H9 (cell line): ENCODE measurements around the gene FRY. TPM values are rescaled to one million over a fixed set of nuclear protein-coding genes. Genes with fewer than 3 reads are reported as not detected.

Experiments used
- DNase-seq: peaks from one replicate; pipeline ENCODE4 v3.0.0-alpha.2; 2017
- H2AFZ ChIP-seq: one replicate; pipeline ENCODE4 v1.6.1; 2013; ENCODE audit warnings: mild to moderate bottlenecking, low read length, control low read depth, moderate library complexity
- H2AK5ac ChIP-seq: 2 replicates; pipeline ENCODE4 v1.6.1; 2013; ENCODE audit warnings: low read length, control low read depth, mixed read lengths; ENCODE audit not compliant: insufficient read length
- H2BK120ac ChIP-seq: one replicate; pipeline ENCODE4 v1.6.1; 2013; ENCODE audit warnings: low read depth, mild to moderate bottlenecking, low read length, control low read depth, inconsistent platforms; ENCODE audit not compliant: poor library complexity, severe bottlenecking
- H2BK12ac ChIP-seq: 2 replicates; pipeline ENCODE4 v1.6.1; 2013; ENCODE audit warnings: low read length, control low read depth, mixed read lengths, low read depth; ENCODE audit not compliant: insufficient read length
- H2BK15ac ChIP-seq: 2 replicates; pipeline ENCODE4 v1.6.1; 2013; ENCODE audit warnings: low read depth, low read length, control low read depth
- H2BK20ac ChIP-seq: one replicate; pipeline ENCODE4 v1.6.1; 2013; ENCODE audit warnings: low read depth, mild to moderate bottlenecking, low read length, control low read depth, inconsistent platforms; ENCODE audit not compliant: poor library complexity, severe bottlenecking
- H2BK5ac ChIP-seq: 2 replicates; pipeline ENCODE4 v1.6.1; 2013; ENCODE audit warnings: low read length, control low read depth, mixed read lengths; ENCODE audit not compliant: insufficient read length
- H3K14ac ChIP-seq: 2 replicates; pipeline ENCODE4 v1.6.1; 2013; ENCODE audit warnings: low read length, control low read depth; ENCODE audit not compliant: insufficient read depth
- H3K18ac ChIP-seq: 2 replicates; pipeline ENCODE4 v1.6.1; 2013; ENCODE audit warnings: low read depth, mild to moderate bottlenecking, mixed read lengths, low read length, control low read depth; ENCODE audit not compliant: insufficient read length
- H3K23ac ChIP-seq: 2 replicates; pipeline ENCODE4 v1.6.1; 2013; ENCODE audit warnings: low read length, control low read depth, mixed read lengths, low read depth; ENCODE audit not compliant: insufficient read length
- H3K23me2 ChIP-seq: 2 replicates; pipeline ENCODE4 v1.6.1; 2013; ENCODE audit warnings: low read depth, mild to moderate bottlenecking, mixed read lengths, low read length, control low read depth; ENCODE audit not compliant: insufficient read length, poor library complexity, severe bottlenecking
- H3K27ac ChIP-seq: 2 replicates; pipeline ENCODE4 v1.5.1; 2013; ENCODE audit warnings: low read length, control low read depth, mixed read lengths, low read depth; ENCODE audit not compliant: insufficient read length
- H3K27me3 ChIP-seq: 2 replicates; pipeline ENCODE4 v1.6.1; 2013; ENCODE audit warnings: low read length, control low read depth, inconsistent platforms; ENCODE audit not compliant: insufficient read depth
- H3K4ac ChIP-seq: 2 replicates; pipeline ENCODE4 v1.6.1; 2013; ENCODE audit warnings: low read depth, mild to moderate bottlenecking, control low read depth, inconsistent platforms, low read length, moderate library complexity
- H3K4me1 ChIP-seq: 2 replicates; pipeline ENCODE4 v1.6.1; 2013; ENCODE audit warnings: low read length, control low read depth, inconsistent platforms; ENCODE audit not compliant: insufficient read depth
- H3K4me2 ChIP-seq: 2 replicates; pipeline ENCODE4 v1.6.1; 2013; ENCODE audit warnings: low read length, control low read depth, mixed read lengths; ENCODE audit not compliant: insufficient read length, insufficient read depth
- H3K56ac ChIP-seq: 2 replicates; pipeline ENCODE4 v1.6.1; 2013; ENCODE audit warnings: low read depth, mild to moderate bottlenecking, mixed read lengths, low read length, control low read depth; ENCODE audit not compliant: insufficient read length
- H3K79me1 ChIP-seq: 2 replicates; pipeline ENCODE4 v1.6.1; 2013; ENCODE audit warnings: low read depth, mild to moderate bottlenecking, moderate library complexity, low read length, control low read depth, inconsistent platforms; ENCODE audit not compliant: insufficient read depth, poor library complexity, severe bottlenecking
- H3K79me2 ChIP-seq: 2 replicates; pipeline ENCODE4 v1.6.1; 2013; ENCODE audit warnings: low read length, control low read depth, inconsistent platforms; ENCODE audit not compliant: insufficient read depth
- H3K9ac ChIP-seq: 2 replicates; pipeline ENCODE4 v1.6.1; 2013; ENCODE audit warnings: low read length, control low read depth, mixed read lengths; ENCODE audit not compliant: insufficient read length; ENCODE audit errors: extremely low read depth
- H3K9me3 ChIP-seq: one replicate; pipeline ENCODE4 v1.6.1; 2013; ENCODE audit warnings: low read depth, low read length, inconsistent platforms; ENCODE audit not compliant: control insufficient read depth
- H3T11ph ChIP-seq: one replicate; pipeline ENCODE4 v1.6.1; 2013; ENCODE audit warnings: mild to moderate bottlenecking, low read length, control low read depth, inconsistent platforms
- H4K20me1 ChIP-seq: one replicate; pipeline ENCODE4 v1.6.1; 2013; ENCODE audit not compliant: control insufficient read depth, insufficient read length, insufficient read depth
- H4K5ac ChIP-seq: 2 replicates; pipeline ENCODE4 v1.6.1; 2013; ENCODE audit warnings: low read depth, mild to moderate bottlenecking, mixed read lengths, low read length, control low read depth; ENCODE audit not compliant: insufficient read length
- H4K8ac ChIP-seq: replicated peaks from 2 replicates; pipeline ENCODE4 v1.6.1; 2013; ENCODE audit warnings: low read length, control low read depth, mixed read lengths, low read depth; ENCODE audit not compliant: insufficient read length
- H4K91ac ChIP-seq: 2 replicates; pipeline ENCODE4 v1.6.1; 2013; ENCODE audit warnings: low read depth, mild to moderate bottlenecking, moderate library complexity, mixed read lengths, low read length, control low read depth; ENCODE audit not compliant: insufficient read length
- H3K27ac Mint-ChIP-seq, 3 experiments: 2 replicates in 2 of 3; 3 replicates in 1 of 3; pipeline ENCODE4 v1.8.0; 2020 to 2021; ENCODE audit warnings: mixed read lengths in 3 of 3, mild to moderate bottlenecking in 1 of 3, moderate library complexity in 1 of 3
- H3K27me3 Mint-ChIP-seq: 2 replicates; pipeline ENCODE4 v1.8.0; 2021; ENCODE audit warnings: low read depth, mild to moderate bottlenecking, moderate library complexity, mixed read lengths
- H3K36me3 Mint-ChIP-seq, 3 experiments: 2 replicates in 2 of 3; 3 replicates in 1 of 3; pipeline ENCODE4 v1.8.0; 2020 to 2021; ENCODE audit warnings: low read depth in 3 of 3, mixed read lengths in 3 of 3; ENCODE audit not compliant: insufficient read depth in 1 of 3
- H3K4me1 Mint-ChIP-seq, 2 experiments: 2 replicates each; pipeline ENCODE4 v1.8.0; 2020; ENCODE audit warnings: mixed read lengths in 2 of 2
- H3K4me3 Mint-ChIP-seq, 2 experiments: 2 replicates in 1 of 2; 3 replicates in 1 of 2; pipeline ENCODE4 v1.8.0; 2020 to 2021; ENCODE audit warnings: mild to moderate bottlenecking in 2 of 2, mixed read lengths in 2 of 2, moderate library complexity in 1 of 2
- H3K9me3 Mint-ChIP-seq, 2 experiments: 2 replicates in 1 of 2; 3 replicates in 1 of 2; pipeline ENCODE4 v1.8.0; 2020; ENCODE audit warnings: mild to moderate bottlenecking in 2 of 2, mixed read lengths in 2 of 2, moderate library complexity in 1 of 2
- WGBS: extraction: QIAGEN DNeasy Blood & Tissue Kit; methylation state at CpG from one replicate; pipeline ENCODE4 v1.1.7; 2013; ENCODE audit warnings: missing lambda C conversion rate, low lambda C conversion rate, mixed read lengths; ENCODE audit not compliant: insufficient read length; ENCODE audit errors: extremely low coverage; 5-methylcytosine and 5-hydroxymethylcytosine counted together
- total RNA-seq: library from RNA; stranded (reverse); gene quantifications from 2 replicates; pipeline ENCODE4 v1.2.1, GENCODE V29; 2021
- TF ChIP-seq, protein P1 (sequence below): fragments of 200-600 bp; sonication (generic); conservative IDR thresholded peaks from 3 replicates; pipeline ENCODE4 v1.8.0; 2021; ENCODE audit warnings: antibody characterized with exemption, mild to moderate bottlenecking

Gene FRY
- total RNA-seq, 1 experiment from 2014 or later: 5.2 TPM

GRCh38 chr13:32009362-32009761 is 22.2 kb upstream of the FRY start:
- WGBS: no CpG with 5 or more reads among the region's 5 CpGs
- no peak overlapping the region for H3K27ac Mint-ChIP-seq
- TF ChIP-seq, protein P1, sequence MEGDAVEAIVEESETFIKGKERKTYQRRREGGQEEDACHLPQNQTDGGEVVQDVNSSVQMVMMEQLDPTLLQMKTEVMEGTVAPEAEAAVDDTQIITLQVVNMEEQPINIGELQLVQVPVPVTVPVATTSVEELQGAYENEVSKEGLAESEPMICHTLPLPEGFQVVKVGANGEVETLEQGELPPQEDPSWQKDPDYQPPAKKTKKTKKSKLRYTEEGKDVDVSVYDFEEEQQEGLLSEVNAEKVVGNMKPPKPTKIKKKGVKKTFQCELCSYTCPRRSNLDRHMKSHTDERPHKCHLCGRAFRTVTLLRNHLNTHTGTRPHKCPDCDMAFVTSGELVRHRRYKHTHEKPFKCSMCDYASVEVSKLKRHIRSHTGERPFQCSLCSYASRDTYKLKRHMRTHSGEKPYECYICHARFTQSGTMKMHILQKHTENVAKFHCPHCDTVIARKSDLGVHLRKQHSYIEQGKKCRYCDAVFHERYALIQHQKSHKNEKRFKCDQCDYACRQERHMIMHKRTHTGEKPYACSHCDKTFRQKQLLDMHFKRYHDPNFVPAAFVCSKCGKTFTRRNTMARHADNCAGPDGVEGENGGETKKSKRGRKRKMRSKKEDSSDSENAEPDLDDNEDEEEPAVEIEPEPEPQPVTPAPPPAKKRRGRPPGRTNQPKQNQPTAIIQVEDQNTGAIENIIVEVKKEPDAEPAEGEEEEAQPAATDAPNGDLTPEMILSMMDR: no peak

More at GRCh38 chr13:32009362-32009761, 22.2 kb upstream of the FRY start:
- H3K9me3 ChIP-seq: no peaks in the 10 kb centered on the region
- no peak overlapping the region for H4K5ac ChIP-seq
- Mint-ChIP-seq H3K9me3 (no peaks in the 10 kb centered on the region), H3K4me3 (no peak overlapping the region), H3K27me3 (no peaks in the 10 kb centered on the region), H3K36me3 (no peaks in the 10 kb centered on the region), H3K4me1 (peaks cover 23 to 26% of the 10 kb centered on the region in 2 experiments)
- H2AFZ ChIP-seq: no peak overlapping the region
- no peak overlapping the region for H4K91ac ChIP-seq
- H3K14ac ChIP-seq: no peak overlapping the region
- no peak overlapping the region for H4K8ac ChIP-seq
- H2BK5ac ChIP-seq: no peak overlapping the region
- no peak overlapping the region for H3K27ac ChIP-seq
- no peak overlapping the region for H3K18ac ChIP-seq
- H3K56ac ChIP-seq: no peak overlapping the region
- no peak overlapping the region for H3K4me2 ChIP-seq
- H3K27me3 ChIP-seq: no peaks in the 10 kb centered on the region
- H2AK5ac ChIP-seq: no peak overlapping the region
- H3K23ac ChIP-seq: no peak overlapping the region
- H3K79me2 ChIP-seq: no peaks in the 10 kb centered on the region
- no peaks in the 10 kb centered on the region for H3K79me1 ChIP-seq
- no peak overlapping the region for H2BK12ac ChIP-seq
- no peak overlapping the region for H2BK20ac ChIP-seq
- H2BK15ac ChIP-seq: no peak overlapping the region
- no peaks in the 10 kb centered on the region for H4K20me1 ChIP-seq
- no peak overlapping the region for H3K4ac ChIP-seq
- no peak overlapping the region for H2BK120ac ChIP-seq
- DNase-seq: no peak
- H3K23me2 ChIP-seq: no peaks in the 10 kb centered on the region
- H3K4me1 ChIP-seq: no peaks in the 10 kb centered on the region; the same call in 1 of the 2 replicates
- no peak overlapping the region for H3K9ac ChIP-seq
- H3T11ph ChIP-seq: no peak overlapping the region
